Esophagus muscularis mucosa (tissue), 4 donors: ENCODE data around the gene EFCAB11. TPM values are rescaled to one million over a fixed set of nuclear protein-coding genes. Genes with fewer than 3 reads are reported as not detected.

Experiments
- DNase-seq: peaks from one replicate; pipeline ENCODE4 v3.0.0-alpha.2; 2017; ENCODE audit errors: extremely low spot score
- H3K27ac ChIP-seq, 4 donors: fragments of 200-600 bp; sonication (generic); replicated peaks in 1 of 4; 1 replicate in 3 of 4; 2 replicates in 1 of 4; pipeline ENCODE4 v1.5.1; 2016 to 2019; ENCODE audit warnings: mild to moderate bottlenecking in 1 of 4
- H3K27me3 ChIP-seq, 4 donors: fragments of 200-600 bp; sonication (generic); one replicate each; pipeline versions ENCODE4 v1.5.1 to v1.6.0; 2016 to 2019
- H3K36me3 ChIP-seq, 4 donors: fragments of 200-600 bp; sonication (generic); one replicate each; pipeline ENCODE4 v1.5.1; 2016 to 2019
- H3K4me1 ChIP-seq, 4 donors: fragments of 200-600 bp; sonication (generic); one replicate each; pipeline ENCODE4 v1.5.1; 2016 to 2019
- H3K4me3 ChIP-seq, 4 donors: fragments of 200-600 bp; sonication (generic); 1 replicate in 2 of 4; 2 replicates in 2 of 4; pipeline ENCODE4 v1.5.1; 2016 to 2019; ENCODE audit warnings: mild to moderate bottlenecking in 4 of 4, moderate library complexity in 1 of 4
- H3K9me3 ChIP-seq, 4 donors: fragments of 200-600 bp; sonication (generic); 1 replicate in 3 of 4; 2 replicates in 1 of 4; pipeline ENCODE4 v1.5.1; 2016 to 2019
- CTCF ChIP-seq, 3 experiments: fragments of 200-600 bp in 2 of 3; fragments of 450-650 bp in 1 of 3; sonication (generic) in 2 of 3; IDR thresholded peaks; one replicate each; pipeline ENCODE4 v1.5.1; 2017 to 2019; ENCODE audit warnings: antibody characterized with exemption in 3 of 3, mild to moderate bottlenecking in 2 of 3, moderate library complexity in 1 of 3
- EP300 ChIP-seq: sonication (generic); formaldehyde crosslinking; IDR thresholded peaks from one replicate; pipeline ENCODE4 v1.6.1; 2017; ENCODE audit warnings: antibody characterized with exemption
- POLR2A ChIP-seq: fragments of 450-650 bp; IDR thresholded peaks from one replicate; pipeline ENCODE4 v1.6.1; 2017; ENCODE audit warnings: antibody characterized with exemption, moderate library complexity, mild to moderate bottlenecking, low read depth
- POLR2AphosphoS5 ChIP-seq, 2 donors: sonication (generic); formaldehyde crosslinking; IDR thresholded peaks; one replicate each; pipeline ENCODE4 v1.6.1; 2017; ENCODE audit warnings: antibody characterized with exemption in 2 of 2
- WGBS: methylation state at CpG from one replicate; pipeline ENCODE4 v1.1.5; 2018; 5-methylcytosine and 5-hydroxymethylcytosine counted together
- intact Hi-C: fragments of 100-400 bp; cut with DNase I; formaldehyde crosslinking; loops from one replicate; pipeline ENCODE4 v1.15.1; 2023
- total RNA-seq, 4 donors: library from RNA; depleted of rRNA; stranded (reverse); fragments of >200 nt; gene quantifications; one replicate each; pipeline versions ENCODE4 v1.1.0 to v1.2.1, GENCODE V29; 2016

EFCAB11 gene
- total RNA-seq, 4 donors from 2014 or later = 3.1 to 15.0 (median 6.1) TPM

GRCh38 chr14:89750908-89751392 lies 203.6 kb downstream of the EFCAB11 start:
- Histone ChIP-seq H3K27me3 (no peaks in the 10 kb centered on the region), H3K9me3 (no peaks in the 10 kb centered on the region), H3K27ac (no peak overlapping the region), H3K4me3 (no peak overlapping the region), H3K36me3 (no peaks in the 10 kb centered on the region), H3K4me1 (peaks cover 0 to 13% (median 2%) of the 10 kb centered on the region in 4 donors)
- TF ChIP-seq POLR2A (no peak), CTCF (IDR thresholded peaks at IDR 0.05) (no peak), POLR2AphosphoS5 (IDR thresholded peaks at IDR 0.05) (no peak), EP300 (no peak)
- DNase-seq = no peak
- 49% methylated on average over 5 of the region's 5 CpGs for WGBS
- intact Hi-C loops = no loop called here

GRCh38 chr14:89750281-89750755 lies 204.2 kb downstream of the EFCAB11 start:
- H3K9me3 ChIP-seq = no peaks in the 10 kb centered on the region
- no peaks in the 10 kb centered on the region for H3K36me3 ChIP-seq
- no peak overlapping the region for H3K27ac ChIP-seq
- no peaks in the 10 kb centered on the region for H3K27me3 ChIP-seq
- peaks cover 0 to 13% (median under 1%) of the 10 kb centered on the region in 4 donors for H3K4me1 ChIP-seq
- intact Hi-C loops = no loop called here
- DNase-seq = no peak
- TF ChIP-seq POLR2AphosphoS5 (IDR thresholded peaks at IDR 0.05) (no peak), POLR2A (no peak), EP300 (no peak), CTCF (IDR thresholded peaks at IDR 0.05) (no peak)
- H3K4me3 ChIP-seq = no peak overlapping the region
- WGBS = 44% methylated on average over 6 of the region's 6 CpGs

GRCh38 chr14:89748004-89748403 lies 206.5 kb downstream of the EFCAB11 start:
- TF ChIP-seq POLR2A = no peak
- no peak for TF ChIP-seq CTCF (IDR thresholded peaks at IDR 0.05)
- TF ChIP-seq EP300 = no peak
- TF ChIP-seq POLR2AphosphoS5 (IDR thresholded peaks at IDR 0.05) = no peak
- intact Hi-C loops = no loop called here

GRCh38 chr14:89747126-89747525 lies 207.4 kb downstream of the EFCAB11 start:
- H3K36me3 ChIP-seq = no peaks in the 10 kb centered on the region
- 93% methylated on average over 4 of the region's 4 CpGs for WGBS
- intact Hi-C loops = no loop called here
- H3K27ac ChIP-seq = no peak overlapping the region
- no peak overlapping the region for H3K4me3 ChIP-seq
- H3K27me3 ChIP-seq = no peaks in the 10 kb centered on the region
- no peak for TF ChIP-seq POLR2A
- no peak for TF ChIP-seq CTCF (IDR thresholded peaks at IDR 0.05)
- no peak for TF ChIP-seq POLR2AphosphoS5 (IDR thresholded peaks at IDR 0.05)
- TF ChIP-seq EP300 = no peak
- DNase-seq = peak; percentile 31
- peaks cover 0 to 13% (median 0%) of the 10 kb centered on the region in 4 donors for H3K4me1 ChIP-seq
- no peaks in the 10 kb centered on the region for H3K9me3 ChIP-seq

More at GRCh38 chr14:89748004-89748403, 206.5 kb downstream of the EFCAB11 start:
- no peaks in the 10 kb centered on the region for H3K9me3 ChIP-seq
- WGBS = 69% methylated on average over 5 of the region's 5 CpGs
- H3K4me3 ChIP-seq = no peak overlapping the region
- DNase-seq = peak; percentile 42
- no peak overlapping the region for H3K27ac ChIP-seq
- no peaks in the 10 kb centered on the region for H3K27me3 ChIP-seq
- peaks cover 0 to 13% (median 0%) of the 10 kb centered on the region in 4 donors for H3K4me1 ChIP-seq
- no peaks in the 10 kb centered on the region for H3K36me3 ChIP-seq

GRCh38 chr14:89746654-89747053 lies 207.9 kb downstream of the EFCAB11 start:
- Histone ChIP-seq H3K4me3 (no peak overlapping the region), H3K27me3 (no peaks in the 10 kb centered on the region), H3K27ac (no peak overlapping the region), H3K9me3 (no peaks in the 10 kb centered on the region), H3K36me3 (no peaks in the 10 kb centered on the region), H3K4me1 (peaks cover 0 to 13% (median 0%) of the 10 kb centered on the region in 4 donors)
- 93% methylated on average over 2 of the region's 2 CpGs for WGBS
- intact Hi-C loops = no loop called here
- DNase-seq = peak; percentile 5
- TF ChIP-seq CTCF (IDR thresholded peaks at IDR 0.05) (no peak), EP300 (no peak), POLR2AphosphoS5 (IDR thresholded peaks at IDR 0.05) (no peak), POLR2A (no peak)
